ENCODE measurements around the gene ABI3.
"Not testable (repeated sequence)": the region's sequence is repeated elsewhere in the genome, so short reads cannot be mapped to it uniquely, and the experiment has no call there.

ABI3 gene

GRCh38 chr17:49241692-49242397 is 31.3 kb downstream of the ABI3 start:
- H3K4me3 ChIP-seq (ENCODE audit: low read depth, low read length) = no peak overlapping the region
- DNase-seq (ENCODE audit: low read depth) = no peak

- DNase-seq (ENCODE audit: low read depth) = no peak
- no peak overlapping the region for H3K4me3 ChIP-seq (ENCODE audit: low read depth, low read length)
These were observed 32.3 kb downstream of the ABI3 start for GRCh38 chr17:49242813-49243212.

- DNase-seq (ENCODE audit: low read depth) = no peak
- no peak overlapping the region for H3K4me3 ChIP-seq (ENCODE audit: low read depth, low read length)
These were observed 34.3 kb downstream of the ABI3 start for GRCh38 chr17:49244839-49245238.

- no peak for DNase-seq (ENCODE audit: low read depth)
- H3K4me3 ChIP-seq (ENCODE audit: low read depth, low read length) = no peak overlapping the region
These were observed 37.4 kb downstream of the ABI3 start for GRCh38 chr17:49247944-49248343.

GRCh38 chr17:49249292-49249794 is 38.8 kb downstream of the ABI3 start:
- no peak for DNase-seq (ENCODE audit: low read depth)
- H3K4me3 ChIP-seq (ENCODE audit: low read depth, low read length) = no peak overlapping the region

GRCh38 chr17:49249890-49250522 is 39.5 kb downstream of the ABI3 start:
- no peak overlapping the region for H3K4me3 ChIP-seq (ENCODE audit: low read depth, low read length)
- DNase-seq (ENCODE audit: low read depth) = no peak

GRCh38 chr17:49252148-49252695 is 41.7 kb downstream of the ABI3 start:
- DNase-seq (ENCODE audit: low read depth) = no peak
- no peak overlapping the region for H3K4me3 ChIP-seq (ENCODE audit: low read depth, low read length)

- no peak for DNase-seq (ENCODE audit: low read depth)
- H3K4me3 ChIP-seq (ENCODE audit: low read depth, low read length) = no peak overlapping the region
These were observed 43.6 kb downstream of the ABI3 start for GRCh38 chr17:49254066-49254465.

- H3K4me3 ChIP-seq (ENCODE audit: low read depth, low read length) = no peak overlapping the region
- DNase-seq (ENCODE audit: low read depth) = no peak
These were observed 44.6 kb downstream of the ABI3 start for GRCh38 chr17:49255125-49255524.

- no peak for DNase-seq (ENCODE audit: low read depth)
- H3K4me3 ChIP-seq (ENCODE audit: low read depth, low read length) = no peak overlapping the region
These were observed 47.9 kb downstream of the ABI3 start for GRCh38 chr17:49258394-49258793.

- no peak for DNase-seq (ENCODE audit: low read depth)
These were observed 49.1 kb downstream of the ABI3 start for GRCh38 chr17:49259663-49260010.

GRCh38 chr17:49260011-49260816 is 49.7 kb downstream of the ABI3 start:
- DNase-seq (ENCODE audit: low read depth) = no peak
- peak overlapping the region; percentile 50 for H3K4me3 ChIP-seq (ENCODE audit: low read depth, low read length)

More at GRCh38 chr17:49259663-49260010, 49.1 kb downstream of the ABI3 start:
- peak overlapping the region; percentile 50 for H3K4me3 ChIP-seq (ENCODE audit: low read depth, low read length)

- DNase-seq (ENCODE audit: low read depth) = peak; percentile 49
- H3K4me3 ChIP-seq (ENCODE audit: low read depth, low read length) = peak overlapping the region; percentile 50
These were observed 50.3 kb downstream of the ABI3 start for GRCh38 chr17:49260817-49261291.

- not testable (repeated sequence) for H3K4me3 ChIP-seq (ENCODE audit: low read depth, low read length); DNase-seq (ENCODE audit: low read depth)
These were observed 51.0 kb downstream of the ABI3 start for GRCh38 chr17:49261540-49261939.

GRCh38 chr17:49266233-49266632 is 55.7 kb downstream of the ABI3 start:
- DNase-seq (ENCODE audit: low read depth) = no peak
- H3K4me3 ChIP-seq (ENCODE audit: low read depth, low read length) = no peak overlapping the region

GRCh38 chr17:49267912-49268311 is 57.4 kb downstream of the ABI3 start:
- H3K4me3 ChIP-seq (ENCODE audit: low read depth, low read length) = no peak overlapping the region
- no peak for DNase-seq (ENCODE audit: low read depth)

- no peak for DNase-seq (ENCODE audit: low read depth)
- H3K4me3 ChIP-seq (ENCODE audit: low read depth, low read length) = no peak overlapping the region
These were observed 58.8 kb downstream of the ABI3 start for GRCh38 chr17:49269356-49269755.
